ENCODE data around the gene RAB40B. TPM values are rescaled to one million over a fixed set of nuclear protein-coding genes. Genes with fewer than 3 reads are reported as not detected.

Gene RAB40B
- total and polyA plus RNA-seq, 2 of the 13 experiments (the other 11 are each of a cell fraction or from before 2014, with no cell fraction given), result 6.2 to 6.5 TPM

DNA sequence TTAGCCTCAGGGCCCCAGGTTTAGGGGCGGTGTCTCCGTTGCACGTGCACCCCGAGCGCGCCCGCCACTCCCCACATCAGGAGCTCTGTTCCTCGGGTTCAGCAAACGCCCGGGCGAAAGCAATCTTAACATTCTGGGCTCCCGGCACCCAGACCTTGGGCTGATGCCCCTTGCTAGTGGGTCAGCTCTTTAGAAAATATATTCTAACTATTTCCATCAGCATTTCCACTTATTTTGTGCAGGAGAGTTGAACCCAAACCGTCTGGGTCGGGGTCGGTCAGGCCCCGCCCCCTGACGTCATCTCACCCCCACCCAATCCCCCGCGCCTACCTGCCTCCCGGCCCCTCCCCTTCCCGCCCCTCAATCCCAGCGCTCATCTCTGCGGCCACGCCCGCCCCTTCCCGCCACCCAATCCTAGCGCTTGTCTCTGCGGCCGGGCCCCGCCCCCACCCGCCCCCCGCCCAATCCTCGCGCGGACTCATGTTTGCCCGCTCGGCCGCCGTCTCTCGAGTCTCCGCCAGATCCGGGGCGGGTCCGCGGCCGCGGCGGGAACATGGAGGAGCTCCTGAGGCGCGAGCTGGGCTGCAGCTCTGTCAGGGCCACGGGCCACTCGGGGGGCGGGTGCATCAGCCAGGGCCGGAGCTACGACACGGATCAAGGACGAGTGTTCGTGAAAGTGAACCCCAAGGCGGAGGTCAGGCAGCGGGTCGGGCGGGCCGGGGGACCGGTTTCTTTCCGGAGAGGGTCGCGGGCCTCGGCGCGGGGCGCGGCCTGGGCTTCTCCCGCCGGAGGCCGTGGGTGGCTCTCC, 17.9 kb upstream of the RAB40B start, which contains the start of gene FN3KRP (continued):
- peak; percentile 43; the same call in 1 of the 2 replicates for TF ChIP-seq ATF7-NPFF (CRISPR knock-in tag; IDR thresholded peaks at IDR 0.05; ENCODE audit: low read depth)
- no peak for TF ChIP-seq SMAD9 (CRISPR knock-in tag; IDR thresholded peaks at IDR 0.05)
- TF ChIP-seq, protein P1, sequence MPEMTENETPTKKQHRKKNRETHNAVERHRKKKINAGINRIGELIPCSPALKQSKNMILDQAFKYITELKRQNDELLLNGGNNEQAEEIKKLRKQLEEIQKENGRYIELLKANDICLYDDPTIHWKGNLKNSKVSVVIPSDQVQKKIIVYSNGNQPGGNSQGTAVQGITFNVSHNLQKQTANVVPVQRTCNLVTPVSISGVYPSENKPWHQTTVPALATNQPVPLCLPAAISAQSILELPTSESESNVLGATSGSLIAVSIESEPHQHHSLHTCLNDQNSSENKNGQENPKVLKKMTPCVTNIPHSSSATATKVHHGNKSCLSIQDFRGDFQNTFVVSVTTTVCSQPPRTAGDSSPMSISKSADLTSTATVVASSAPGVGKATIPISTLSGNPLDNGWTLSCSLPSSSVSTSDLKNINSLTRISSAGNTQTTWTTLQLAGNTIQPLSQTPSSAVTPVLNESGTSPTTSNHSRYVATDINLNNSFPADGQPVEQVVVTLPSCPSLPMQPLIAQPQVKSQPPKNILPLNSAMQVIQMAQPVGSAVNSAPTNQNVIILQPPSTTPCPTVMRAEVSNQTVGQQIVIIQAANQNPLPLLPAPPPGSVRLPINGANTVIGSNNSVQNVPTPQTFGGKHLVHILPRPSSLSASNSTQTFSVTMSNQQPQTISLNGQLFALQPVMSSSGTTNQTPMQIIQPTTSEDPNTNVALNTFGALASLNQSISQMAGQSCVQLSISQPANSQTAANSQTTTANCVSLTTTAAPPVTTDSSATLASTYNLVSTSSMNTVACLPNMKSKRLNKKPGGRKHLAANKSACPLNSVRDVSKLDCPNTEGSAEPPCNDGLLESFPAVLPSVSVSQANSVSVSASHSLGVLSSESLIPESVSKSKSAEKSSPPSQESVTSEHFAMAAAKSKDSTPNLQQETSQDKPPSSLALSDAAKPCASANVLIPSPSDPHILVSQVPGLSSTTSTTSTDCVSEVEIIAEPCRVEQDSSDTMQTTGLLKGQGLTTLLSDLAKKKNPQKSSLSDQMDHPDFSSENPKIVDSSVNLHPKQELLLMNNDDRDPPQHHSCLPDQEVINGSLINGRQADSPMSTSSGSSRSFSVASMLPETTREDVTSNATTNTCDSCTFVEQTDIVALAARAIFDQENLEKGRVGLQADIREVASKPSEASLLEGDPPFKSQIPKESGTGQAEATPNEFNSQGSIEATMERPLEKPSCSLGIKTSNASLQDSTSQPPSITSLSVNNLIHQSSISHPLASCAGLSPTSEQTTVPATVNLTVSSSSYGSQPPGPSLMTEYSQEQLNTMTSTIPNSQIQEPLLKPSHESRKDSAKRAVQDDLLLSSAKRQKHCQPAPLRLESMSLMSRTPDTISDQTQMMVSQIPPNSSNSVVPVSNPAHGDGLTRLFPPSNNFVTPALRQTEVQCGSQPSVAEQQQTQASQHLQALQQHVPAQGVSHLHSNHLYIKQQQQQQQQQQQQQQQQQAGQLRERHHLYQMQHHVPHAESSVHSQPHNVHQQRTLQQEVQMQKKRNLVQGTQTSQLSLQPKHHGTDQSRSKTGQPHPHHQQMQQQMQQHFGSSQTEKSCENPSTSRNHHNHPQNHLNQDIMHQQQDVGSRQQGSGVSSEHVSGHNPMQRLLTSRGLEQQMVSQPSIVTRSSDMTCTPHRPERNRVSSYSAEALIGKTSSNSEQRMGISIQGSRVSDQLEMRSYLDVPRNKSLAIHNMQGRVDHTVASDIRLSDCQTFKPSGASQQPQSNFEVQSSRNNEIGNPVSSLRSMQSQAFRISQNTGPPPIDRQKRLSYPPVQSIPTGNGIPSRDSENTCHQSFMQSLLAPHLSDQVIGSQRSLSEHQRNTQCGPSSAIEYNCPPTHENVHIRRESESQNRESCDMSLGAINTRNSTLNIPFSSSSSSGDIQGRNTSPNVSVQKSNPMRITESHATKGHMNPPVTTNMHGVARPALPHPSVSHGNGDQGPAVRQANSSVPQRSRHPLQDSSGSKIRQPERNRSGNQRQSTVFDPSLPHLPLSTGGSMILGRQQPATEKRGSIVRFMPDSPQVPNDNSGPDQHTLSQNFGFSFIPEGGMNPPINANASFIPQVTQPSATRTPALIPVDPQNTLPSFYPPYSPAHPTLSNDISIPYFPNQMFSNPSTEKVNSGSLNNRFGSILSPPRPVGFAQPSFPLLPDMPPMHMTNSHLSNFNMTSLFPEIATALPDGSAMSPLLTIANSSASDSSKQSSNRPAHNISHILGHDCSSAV (CRISPR knock-in tag; IDR thresholded peaks at IDR 0.05; ENCODE audit: borderline replicate concordance), result 0 out of 2 replicates have a peak, but pooled peaks have one; percentile 43
- TF ChIP-seq ZNF543 (CRISPR knock-in tag; IDR thresholded peaks at IDR 0.05), result peak; percentile 73; the same call in 1 of the 2 replicates
- TF ChIP-seq, protein P2, sequence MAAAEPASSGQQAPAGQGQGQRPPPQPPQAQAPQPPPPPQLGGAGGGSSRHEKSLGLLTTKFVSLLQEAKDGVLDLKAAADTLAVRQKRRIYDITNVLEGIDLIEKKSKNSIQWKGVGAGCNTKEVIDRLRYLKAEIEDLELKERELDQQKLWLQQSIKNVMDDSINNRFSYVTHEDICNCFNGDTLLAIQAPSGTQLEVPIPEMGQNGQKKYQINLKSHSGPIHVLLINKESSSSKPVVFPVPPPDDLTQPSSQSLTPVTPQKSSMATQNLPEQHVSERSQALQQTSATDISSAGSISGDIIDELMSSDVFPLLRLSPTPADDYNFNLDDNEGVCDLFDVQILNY (CRISPR knock-in tag; conservative IDR thresholded peaks at IDR 0.05), result peak; percentile 89
- TF ChIP-seq, protein P3, sequence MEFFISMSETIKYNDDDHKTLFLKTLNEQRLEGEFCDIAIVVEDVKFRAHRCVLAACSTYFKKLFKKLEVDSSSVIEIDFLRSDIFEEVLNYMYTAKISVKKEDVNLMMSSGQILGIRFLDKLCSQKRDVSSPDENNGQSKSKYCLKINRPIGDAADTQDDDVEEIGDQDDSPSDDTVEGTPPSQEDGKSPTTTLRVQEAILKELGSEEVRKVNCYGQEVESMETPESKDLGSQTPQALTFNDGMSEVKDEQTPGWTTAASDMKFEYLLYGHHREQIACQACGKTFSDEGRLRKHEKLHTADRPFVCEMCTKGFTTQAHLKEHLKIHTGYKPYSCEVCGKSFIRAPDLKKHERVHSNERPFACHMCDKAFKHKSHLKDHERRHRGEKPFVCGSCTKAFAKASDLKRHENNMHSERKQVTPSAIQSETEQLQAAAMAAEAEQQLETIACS (CRISPR knock-in tag; IDR thresholded peaks at IDR 0.05), result no peak
- TF ChIP-seq, protein P4, sequence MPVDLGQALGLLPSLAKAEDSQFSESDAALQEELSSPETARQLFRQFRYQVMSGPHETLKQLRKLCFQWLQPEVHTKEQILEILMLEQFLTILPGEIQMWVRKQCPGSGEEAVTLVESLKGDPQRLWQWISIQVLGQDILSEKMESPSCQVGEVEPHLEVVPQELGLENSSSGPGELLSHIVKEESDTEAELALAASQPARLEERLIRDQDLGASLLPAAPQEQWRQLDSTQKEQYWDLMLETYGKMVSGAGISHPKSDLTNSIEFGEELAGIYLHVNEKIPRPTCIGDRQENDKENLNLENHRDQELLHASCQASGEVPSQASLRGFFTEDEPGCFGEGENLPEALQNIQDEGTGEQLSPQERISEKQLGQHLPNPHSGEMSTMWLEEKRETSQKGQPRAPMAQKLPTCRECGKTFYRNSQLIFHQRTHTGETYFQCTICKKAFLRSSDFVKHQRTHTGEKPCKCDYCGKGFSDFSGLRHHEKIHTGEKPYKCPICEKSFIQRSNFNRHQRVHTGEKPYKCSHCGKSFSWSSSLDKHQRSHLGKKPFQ (CRISPR knock-in tag; IDR thresholded peaks at IDR 0.05; ENCODE audit: insufficient replicate concordance), result peak; percentile 45
- peak; percentile 46; the same call in 1 of the 2 replicates for TF ChIP-seq ZNF329 (CRISPR knock-in tag; IDR thresholded peaks at IDR 0.05; ENCODE audit: low read depth)
- TF ChIP-seq FOXP1 (IDR thresholded peaks at IDR 0.05), result no peak
- no peak for TF ChIP-seq FOXP1 (CRISPR knock-in tag; IDR thresholded peaks at IDR 0.05)
- peak; percentile 49; the same call in 1 of the 2 replicates for TF ChIP-seq SPEN (CRISPR knock-in tag; IDR thresholded peaks at IDR 0.05; ENCODE audit: low read depth)
- peak; percentile 51 for TF ChIP-seq NRL (CRISPR knock-in tag; IDR thresholded peaks at IDR 0.05; ENCODE audit: borderline replicate concordance)
- peak; percentile 23; the same call in 1 of the 2 replicates for TF ChIP-seq YEATS2 (CRISPR knock-in tag; IDR thresholded peaks at IDR 0.05; ENCODE audit: borderline replicate concordance)
